Measurements from ENCODE around the gene MYO9B.

MYO9B gene

GRCh38 chr19:17026706-17027534 is 48.7 kb upstream of the MYO9B start, which contains the start of gene CPAMD8:
Gene CPAMD8, minus strand, starts transcription at chr19:17026810. Its CDS starts 168 bp downstream, at chr19:17026642.
- H3K4me3 ChIP-seq (ENCODE audit: low read length), result no peak within 1 kb of the TSS
- H3K36me3 ChIP-seq (ENCODE audit: control insufficient read depth, low read length), result no peaks in the 10 kb centered on the region
- peaks cover 20% of the 10 kb centered on the region for H3K4me1 ChIP-seq (ENCODE audit: control insufficient read depth, low read length)
- peaks cover 13% of the 10 kb centered on the region for H3K27me3 ChIP-seq (ENCODE audit: control insufficient read depth, low read length)
- H3K79me2 ChIP-seq (ENCODE audit: control insufficient read depth, low read length), result no peaks in the 10 kb centered on the region
- H4K20me1 ChIP-seq (ENCODE audit: control insufficient read depth, insufficient read depth, low read depth, low read length), result no peaks in the 10 kb centered on the region
- TF ChIP-seq CTCF (IDR thresholded peaks at IDR 0.05; ENCODE audit: low read depth, low read length, poor library complexity, severe bottlenecking) (no peak), EZH2phosphoT487 (IDR thresholded peaks at IDR 0.05; ENCODE audit: borderline replicate concordance, low read length) (no peak)
- H3K4me2 ChIP-seq (ENCODE audit: low read length), result no peak within 1 kb of the TSS
- no peaks in the 10 kb centered on the region for H3K9me3 ChIP-seq (ENCODE audit: control insufficient read depth, insufficient read depth, low read length)
- H3F3A ChIP-seq (ENCODE audit: control insufficient read depth, insufficient read depth), result peaks cover 3% of the 10 kb centered on the region; the same call in 1 of the 2 replicates
- H3K9me2 ChIP-seq (replicated peaks; ENCODE audit: control insufficient read depth, low read length), result no peaks in the 10 kb centered on the region
- no peak within 1 kb of the TSS for H3K27ac ChIP-seq (ENCODE audit: low read depth, low read length)

GRCh38 chr19:17027535-17027975 is 48.0 kb upstream of the MYO9B start:
- peaks cover 13% of the 10 kb centered on the region for H3K27me3 ChIP-seq (ENCODE audit: control insufficient read depth, low read length)
- H3K27ac ChIP-seq (ENCODE audit: low read depth, low read length), result no peak overlapping the region
- no peaks in the 10 kb centered on the region for H3K36me3 ChIP-seq (ENCODE audit: control insufficient read depth, low read length)
- H3K4me1 ChIP-seq (ENCODE audit: control insufficient read depth, low read length), result peaks cover 19% of the 10 kb centered on the region
- H4K20me1 ChIP-seq (ENCODE audit: control insufficient read depth, insufficient read depth, low read depth, low read length), result no peaks in the 10 kb centered on the region
- no peak overlapping the region for H3K4me3 ChIP-seq (ENCODE audit: low read length)
- H3K9me2 ChIP-seq (replicated peaks; ENCODE audit: control insufficient read depth, low read length), result no peaks in the 10 kb centered on the region
- no peaks in the 10 kb centered on the region for H3K79me2 ChIP-seq (ENCODE audit: control insufficient read depth, low read length)
- no peaks in the 10 kb centered on the region for H3K9me3 ChIP-seq (ENCODE audit: control insufficient read depth, insufficient read depth, low read length)
- H3F3A ChIP-seq (ENCODE audit: control insufficient read depth, insufficient read depth), result peaks cover 3% of the 10 kb centered on the region; the same call in 1 of the 2 replicates
- no peak overlapping the region for H3K4me2 ChIP-seq (ENCODE audit: low read length)
- TF ChIP-seq EZH2phosphoT487 (IDR thresholded peaks at IDR 0.05; ENCODE audit: borderline replicate concordance, low read length) (no peak), CTCF (IDR thresholded peaks at IDR 0.05; ENCODE audit: low read depth, low read length, poor library complexity, severe bottlenecking) (no peak)

DNA sequence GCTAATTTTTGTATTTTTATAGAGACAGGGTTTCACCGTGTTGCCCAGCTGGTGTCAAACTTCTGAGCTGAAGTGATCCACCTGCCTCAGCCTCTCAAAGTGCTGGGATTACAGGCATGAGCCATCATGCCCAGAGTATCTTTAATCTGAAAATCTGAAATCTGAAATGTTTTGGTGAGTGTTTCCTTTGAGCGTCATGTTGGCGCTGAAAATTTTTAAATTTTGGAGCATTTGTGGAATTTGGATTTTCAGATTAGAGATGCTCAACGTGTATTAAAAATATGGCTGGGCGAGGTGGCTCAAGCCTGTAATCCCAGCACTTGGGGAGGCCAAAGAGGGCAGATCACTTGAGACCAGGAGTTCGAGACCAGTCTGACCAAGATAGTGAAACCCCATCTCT is 43.8 kb upstream of the MYO9B start:
- Histone ChIP-seq H3K9me3 (ENCODE audit: control insufficient read depth, insufficient read depth, low read length) (no peaks in the 10 kb centered on the region), H3K27ac (ENCODE audit: low read depth, low read length) (no peak overlapping the region), H4K20me1 (ENCODE audit: control insufficient read depth, insufficient read depth, low read depth, low read length) (no peaks in the 10 kb centered on the region), H3K36me3 (ENCODE audit: control insufficient read depth, low read length) (no peaks in the 10 kb centered on the region), H3K4me2 (ENCODE audit: low read length) (no peak overlapping the region), H3K4me3 (ENCODE audit: low read length) (no peak overlapping the region), H3K4me1 (ENCODE audit: control insufficient read depth, low read length) (peaks cover 9% of the 10 kb centered on the region), H3K79me2 (ENCODE audit: control insufficient read depth, low read length) (no peaks in the 10 kb centered on the region), H3K9me2 (replicated peaks; ENCODE audit: control insufficient read depth, low read length) (no peaks in the 10 kb centered on the region), H3F3A (ENCODE audit: control insufficient read depth, insufficient read depth) (no peaks in the 10 kb centered on the region), H3K27me3 (ENCODE audit: control insufficient read depth, low read length) (peaks cover 13% of the 10 kb centered on the region)
- TF ChIP-seq EZH2phosphoT487 (IDR thresholded peaks at IDR 0.05; ENCODE audit: borderline replicate concordance, low read length) (no peak), CTCF (IDR thresholded peaks at IDR 0.05; ENCODE audit: low read depth, low read length, poor library complexity, severe bottlenecking) (no peak)
